IPS-15b (cell line): ENCODE measurements around the gene CAB39.

ENCODE experiments used
- H3K27me3 ChIP-seq: one replicate; pipeline ENCODE4 v1.6.1; 2013; ENCODE audit warnings: low read length; ENCODE audit not compliant: control insufficient read depth, insufficient read depth
- H3K36me3 ChIP-seq: one replicate; pipeline ENCODE4 v1.6.1; 2013; ENCODE audit warnings: low read length; ENCODE audit not compliant: control insufficient read depth, insufficient read depth
- H3K4me1 ChIP-seq: one replicate; pipeline ENCODE4 v1.6.1; 2013; ENCODE audit warnings: mild to moderate bottlenecking, low read length; ENCODE audit not compliant: control insufficient read depth, insufficient read depth
- H3K4me3 ChIP-seq: one replicate; pipeline ENCODE4 v1.5.1; 2013; ENCODE audit warnings: low read depth, low read length
- H3K9ac ChIP-seq: one replicate; pipeline ENCODE4 v1.6.1; 2013; ENCODE audit warnings: low read depth, mild to moderate bottlenecking, low read length
- H3K9me3 ChIP-seq: one replicate; pipeline ENCODE4 v1.6.1; 2013; ENCODE audit warnings: mild to moderate bottlenecking, low read length; ENCODE audit not compliant: control insufficient read depth, insufficient read depth

The CAB39 gene

GRCh38 chr2:230816735-230817134, 104.1 kb downstream of the CAB39 start:
- Histone ChIP-seq H3K9ac (no peak overlapping the region), H3K4me1 (no peaks in the 10 kb centered on the region), H3K27me3 (no peaks in the 10 kb centered on the region), H3K36me3 (peaks cover 16% of the 10 kb centered on the region), H3K9me3 (no peaks in the 10 kb centered on the region), H3K4me3 (no peak overlapping the region)

GRCh38 chr2:230819433-230819832, 106.8 kb downstream of the CAB39 start:
- H3K4me3 ChIP-seq, result no peak overlapping the region
- no peaks in the 10 kb centered on the region for H3K9me3 ChIP-seq
- no peak overlapping the region for H3K9ac ChIP-seq
- H3K36me3 ChIP-seq, result peaks cover 16% of the 10 kb centered on the region
- H3K4me1 ChIP-seq, result no peaks in the 10 kb centered on the region
- H3K27me3 ChIP-seq, result no peaks in the 10 kb centered on the region

- H3K4me1 ChIP-seq, result no peaks in the 10 kb centered on the region
- H3K9ac ChIP-seq, result no peak overlapping the region
- no peak overlapping the region for H3K4me3 ChIP-seq
- H3K27me3 ChIP-seq, result no peaks in the 10 kb centered on the region
- peaks cover 8% of the 10 kb centered on the region for H3K36me3 ChIP-seq
- H3K9me3 ChIP-seq, result no peaks in the 10 kb centered on the region
Measured at GRCh38 chr2:230821261-230821990, 108.8 kb downstream of the CAB39 start.

GRCh38 chr2:230821991-230822520, 109.4 kb downstream of the CAB39 start:
- H3K9me3 ChIP-seq, result no peaks in the 10 kb centered on the region
- no peak overlapping the region for H3K4me3 ChIP-seq
- H3K9ac ChIP-seq, result no peak overlapping the region
- H3K27me3 ChIP-seq, result no peaks in the 10 kb centered on the region
- H3K4me1 ChIP-seq, result no peaks in the 10 kb centered on the region
- H3K36me3 ChIP-seq, result peaks cover 5% of the 10 kb centered on the region

- H3K27me3 ChIP-seq, result peaks cover 2% of the 10 kb centered on the region
- no peaks in the 10 kb centered on the region for H3K36me3 ChIP-seq
- no peaks in the 10 kb centered on the region for H3K9me3 ChIP-seq
- H3K9ac ChIP-seq, result no peak overlapping the region
- H3K4me3 ChIP-seq, result no peak overlapping the region
- no peaks in the 10 kb centered on the region for H3K4me1 ChIP-seq
Measured at GRCh38 chr2:230823264-230823964, 110.8 kb downstream of the CAB39 start.

GRCh38 chr2:230824406-230824978, 111.8 kb downstream of the CAB39 start:
- H3K9me3 ChIP-seq, result no peaks in the 10 kb centered on the region
- H3K4me1 ChIP-seq, result no peaks in the 10 kb centered on the region
- no peak overlapping the region for H3K4me3 ChIP-seq
- peaks cover 2% of the 10 kb centered on the region for H3K27me3 ChIP-seq
- H3K9ac ChIP-seq, result no peak overlapping the region
- no peaks in the 10 kb centered on the region for H3K36me3 ChIP-seq

GRCh38 chr2:230825354-230825753, 112.7 kb downstream of the CAB39 start:
- H3K4me1 ChIP-seq, result no peaks in the 10 kb centered on the region

GRCh38 chr2:230827774-230828271, 115.2 kb downstream of the CAB39 start:
- Histone ChIP-seq H3K27me3 (peaks cover 2% of the 10 kb centered on the region), H3K4me1 (no peaks in the 10 kb centered on the region), H3K36me3 (no peaks in the 10 kb centered on the region), H3K4me3 (peak overlapping the region; percentile 18), H3K9ac (no peak overlapping the region), H3K9me3 (no peaks in the 10 kb centered on the region)

More at GRCh38 chr2:230825354-230825753, 112.7 kb downstream of the CAB39 start:
- Histone ChIP-seq H3K4me3 (no peak overlapping the region), H3K9me3 (no peaks in the 10 kb centered on the region), H3K36me3 (no peaks in the 10 kb centered on the region), H3K9ac (no peak overlapping the region), H3K27me3 (peaks cover 2% of the 10 kb centered on the region)

- H3K36me3 ChIP-seq, result no peaks in the 10 kb centered on the region
- H3K4me1 ChIP-seq, result no peaks in the 10 kb centered on the region
- no peak overlapping the region for H3K4me3 ChIP-seq
- H3K27me3 ChIP-seq, result peaks cover 2% of the 10 kb centered on the region
- no peaks in the 10 kb centered on the region for H3K9me3 ChIP-seq
- H3K9ac ChIP-seq, result no peak overlapping the region
Measured at GRCh38 chr2:230828272-230828961, 115.8 kb downstream of the CAB39 start.

- Histone ChIP-seq H3K27me3 (peaks cover 2% of the 10 kb centered on the region), H3K4me3 (no peak overlapping the region)
Measured at GRCh38 chr2:230829293-230829692, 116.7 kb downstream of the CAB39 start.

GRCh38 chr2:230829959-230830358, 117.3 kb downstream of the CAB39 start:
- no peaks in the 10 kb centered on the region for H3K36me3 ChIP-seq

More at GRCh38 chr2:230829293-230829692, 116.7 kb downstream of the CAB39 start:
- Histone ChIP-seq H3K36me3 (no peaks in the 10 kb centered on the region), H3K9me3 (no peaks in the 10 kb centered on the region), H3K4me1 (no peaks in the 10 kb centered on the region), H3K9ac (no peak overlapping the region)

More at GRCh38 chr2:230829959-230830358, 117.3 kb downstream of the CAB39 start:
- Histone ChIP-seq H3K9me3 (no peaks in the 10 kb centered on the region), H3K27me3 (peaks cover 2% of the 10 kb centered on the region), H3K4me3 (no peak overlapping the region), H3K4me1 (no peaks in the 10 kb centered on the region), H3K9ac (no peak overlapping the region)
